ENCODE measurements around the gene PRR20B.
"Not testable (repeated sequence)": the region's sequence is repeated elsewhere in the genome, so short reads cannot be mapped to it uniquely, and the experiment has no call there.

PRR20B gene

DNA sequence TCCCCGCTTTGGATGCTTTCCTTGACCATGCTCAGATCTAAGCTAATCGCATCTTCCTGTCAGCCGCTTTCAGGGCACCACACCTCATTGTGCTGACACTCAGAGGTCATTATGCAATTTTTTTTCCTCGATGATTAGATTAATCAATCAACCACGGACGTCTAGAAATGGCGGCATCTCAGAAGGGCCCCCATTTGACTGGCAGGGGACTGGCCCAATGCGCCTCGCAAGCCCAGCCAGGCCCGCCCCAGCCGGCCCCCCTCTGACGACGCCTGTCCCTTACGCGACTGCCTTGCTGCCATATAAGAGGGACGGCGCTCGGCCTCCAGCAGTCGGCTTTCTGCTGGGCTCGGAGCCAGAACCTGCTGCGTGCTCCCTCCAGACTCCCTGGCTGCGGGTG, at the start of gene PRR20B:
Gene PRR20B, plus strand, starts transcription at position 301 of the 400 bp plus-strand sequence. CDS start 387 bp downstream, outside the sequence.
- DNase-seq = not testable (repeated sequence)

DNA sequence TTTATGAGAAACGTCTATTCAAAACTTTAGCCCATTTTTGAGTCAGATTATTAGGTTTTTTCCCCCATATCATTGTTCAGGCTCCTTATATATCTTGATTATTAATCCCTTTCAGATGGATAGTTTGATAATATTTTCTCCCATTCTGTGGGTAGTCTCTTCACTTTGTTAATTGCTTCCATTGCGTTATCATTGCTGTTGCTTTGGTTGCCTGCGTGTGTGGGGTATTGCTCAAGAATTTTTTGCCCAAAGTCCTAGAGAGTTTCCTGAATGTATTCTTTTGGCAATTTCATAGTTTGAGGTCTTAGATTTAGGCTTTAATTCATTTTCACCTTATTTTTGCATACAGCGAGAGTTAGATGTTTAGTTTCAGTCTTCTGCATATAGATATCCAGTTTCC, 32.3 kb upstream of the PRR20B start:
- DNase-seq = no peak

DNA sequence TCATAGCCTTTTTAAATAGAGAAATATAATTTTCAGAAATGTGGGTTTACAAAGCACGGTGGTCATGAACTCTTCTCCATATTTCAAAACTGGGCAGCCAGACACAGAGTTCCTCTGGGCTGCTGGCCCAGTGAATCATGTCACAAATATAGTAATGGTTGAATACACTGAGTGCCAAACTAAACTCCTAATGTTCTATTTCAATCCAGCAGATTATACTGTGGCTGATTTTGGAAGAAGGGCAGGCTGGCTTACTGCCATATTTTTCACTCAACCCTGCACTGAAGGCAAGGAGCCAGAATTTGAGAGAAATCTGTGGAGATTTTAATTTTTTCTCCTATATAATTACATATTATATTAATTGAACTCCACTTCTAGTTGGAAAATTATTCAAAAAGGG, 23.6 kb upstream of the PRR20B start:
- peak; percentile 36 for DNase-seq

- no peak for DNase-seq
These were observed 18.4 kb upstream of the PRR20B start for GRCh38 chr13:57128909-57129308.

DNA sequence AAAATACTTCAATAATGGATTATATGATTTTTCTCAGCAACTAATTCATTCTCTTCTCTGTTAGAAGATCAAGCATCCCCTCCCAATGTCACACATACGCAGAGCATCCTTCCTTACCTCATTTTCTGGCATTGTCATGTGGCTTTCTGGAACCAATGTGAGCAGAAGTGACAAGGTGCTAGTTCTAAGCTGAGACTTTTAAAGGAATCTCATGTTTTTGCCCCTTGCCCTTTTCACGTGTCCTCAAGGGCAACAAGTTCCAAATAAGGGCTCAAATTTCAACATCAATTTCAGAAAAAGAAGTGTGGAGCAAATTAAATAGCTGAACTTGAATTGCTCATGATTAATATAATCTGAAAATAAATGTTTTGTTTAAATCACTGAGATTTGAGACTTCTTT, 11.2 kb upstream of the PRR20B start:
- DNase-seq = no peak

GRCh38 chr13:57137585-57137984, 9.7 kb upstream of the PRR20B start:
- no peak for DNase-seq

- DNase-seq = no peak
These were observed 8.3 kb upstream of the PRR20B start for GRCh38 chr13:57138988-57139387.

- DNase-seq = not testable (repeated sequence)
These were observed 7.5 kb upstream of the PRR20B start for GRCh38 chr13:57139781-57140180.

DNA sequence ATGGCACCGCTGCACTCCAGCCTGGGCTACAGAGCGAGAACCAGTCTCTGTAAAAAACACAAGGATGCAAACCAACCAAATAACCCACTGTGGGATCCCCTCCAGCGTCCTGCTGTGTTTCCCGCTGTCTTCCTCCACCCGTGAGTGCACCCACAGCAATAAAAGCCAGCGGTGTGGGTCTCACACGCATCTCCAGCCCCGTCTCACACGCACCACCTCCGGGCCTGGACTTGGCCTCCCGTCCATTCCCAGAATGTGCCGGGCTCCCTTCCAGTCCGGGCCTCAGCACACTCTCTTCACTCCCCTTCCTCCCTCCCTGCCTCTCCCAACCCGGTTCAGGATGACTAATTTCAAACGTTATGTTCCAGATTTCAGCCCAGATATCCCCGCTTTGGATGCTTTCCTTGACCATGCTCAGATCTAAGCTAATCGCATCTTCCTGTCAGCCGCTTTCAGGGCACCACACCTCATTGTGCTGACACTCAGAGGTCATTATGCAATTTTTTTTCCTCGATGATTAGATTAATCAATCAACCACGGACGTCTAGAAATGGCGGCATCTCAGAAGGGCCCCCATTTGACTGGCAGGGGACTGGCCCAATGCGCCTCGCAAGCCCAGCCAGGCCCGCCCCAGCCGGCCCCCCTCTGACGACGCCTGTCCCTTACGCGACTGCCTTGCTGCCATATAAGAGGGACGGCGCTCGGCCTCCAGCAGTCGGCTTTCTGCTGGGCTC, 6.9 kb upstream of the PRR20B start, which contains the start of gene PRR20A:
Gene PRR20A, plus strand, starts transcription at position 684 of the 734 bp plus-strand sequence. CDS start 387 bp downstream, outside the sequence.
- not testable (repeated sequence) for DNase-seq

GRCh38 chr13:57148106-57148505, 818 bp downstream of the PRR20B start:
- not testable (repeated sequence) for DNase-seq

DNA sequence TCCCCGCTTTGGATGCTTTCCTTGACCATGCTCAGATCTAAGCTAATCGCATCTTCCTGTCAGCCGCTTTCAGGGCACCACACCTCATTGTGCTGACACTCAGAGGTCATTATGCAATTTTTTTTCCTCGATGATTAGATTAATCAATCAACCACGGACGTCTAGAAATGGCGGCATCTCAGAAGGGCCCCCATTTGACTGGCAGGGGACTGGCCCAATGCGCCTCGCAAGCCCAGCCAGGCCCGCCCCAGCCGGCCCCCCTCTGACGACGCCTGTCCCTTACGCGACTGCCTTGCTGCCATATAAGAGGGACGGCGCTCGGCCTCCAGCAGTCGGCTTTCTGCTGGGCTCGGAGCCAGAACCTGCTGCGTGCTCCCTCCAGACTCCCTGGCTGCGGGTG, 6.5 kb downstream of the PRR20B start, which contains the start of gene PRR20C:
Gene PRR20C, plus strand, starts transcription at position 301 of the 400 bp plus-strand sequence. CDS start 387 bp downstream, outside the sequence.
- DNase-seq = not testable (repeated sequence)

- DNase-seq = not testable (repeated sequence)
These were observed 13.0 kb downstream of the PRR20B start, which contains the start of gene PRR20D for GRCh38 chr13:57160332-57160731. Gene PRR20D, plus strand, starts transcription at chr13:57160632. Its CDS starts 387 bp downstream, at chr13:57161019.

GRCh38 chr13:57166897-57167296, 19.6 kb downstream of the PRR20B start, which contains the start of gene PRR20E:
Gene PRR20E, plus strand, starts transcription at chr13:57167197. Its CDS starts 387 bp downstream, at chr13:57167584.
- not testable (repeated sequence) for DNase-seq

GRCh38 chr13:57191667-57192066, 44.4 kb downstream of the PRR20B start:
- DNase-seq = no peak

Data from NCI-H1694 treated with DMSO at 0.1 percent for 48 hours (cell line).